T-helper 2 cell (primary cell): ENCODE measurements around the gene XRCC5.
"Not testable (repeated sequence)": the region's sequence is repeated elsewhere in the genome, so short reads cannot be mapped to it uniquely, and the experiment has no call there.

ENCODE experiments used
- DNase-seq, 5 experiments: peaks; one replicate each; pipeline versions ENCODE4 v3.0.0 to v3.0.0-alpha.2; 2012 to 2022

Gene XRCC5

GRCh38 chr2:216206041-216206703 lies 97.0 kb downstream of the XRCC5 start:
- DNase-seq = peak in 1 of 5 experiments; percentile 53

- peak in 1 of 5 experiments; percentile 37 for DNase-seq
These were observed 97.7 kb downstream of the XRCC5 start for GRCh38 chr2:216206821-216207220.

- DNase-seq = not testable (repeated sequence)
These were observed 99.5 kb downstream of the XRCC5 start for GRCh38 chr2:216208661-216209060.

GRCh38 chr2:216210701-216211540 lies 101.8 kb downstream of the XRCC5 start:
- DNase-seq = no peak

- DNase-seq = no peak
These were observed 102.5 kb downstream of the XRCC5 start for GRCh38 chr2:216211614-216212145.

GRCh38 chr2:216214768-216215167 lies 105.6 kb downstream of the XRCC5 start:
- no peak for DNase-seq

- no peak for DNase-seq
These were observed 106.7 kb downstream of the XRCC5 start for GRCh38 chr2:216215658-216216390.

GRCh38 chr2:216216951-216217903 lies 108.1 kb downstream of the XRCC5 start:
- DNase-seq = peak in 1 of 5 experiments; percentile 24

GRCh38 chr2:216217904-216218260 lies 108.7 kb downstream of the XRCC5 start:
- DNase-seq = no peak

- no peak for DNase-seq
These were observed 110.7 kb downstream of the XRCC5 start for GRCh38 chr2:216219861-216220260.

GRCh38 chr2:216220976-216221375 lies 111.8 kb downstream of the XRCC5 start:
- DNase-seq = no peak

GRCh38 chr2:216221811-216222210 lies 112.7 kb downstream of the XRCC5 start:
- peak in 1 of 5 experiments; percentile 36 for DNase-seq

- peak in 1 of 5 experiments; percentile 21 for DNase-seq
These were observed 113.7 kb downstream of the XRCC5 start for GRCh38 chr2:216222650-216223352.

- no peak for DNase-seq
These were observed 115.2 kb downstream of the XRCC5 start for GRCh38 chr2:216224388-216224787.

GRCh38 chr2:216229277-216229914 lies 120.2 kb downstream of the XRCC5 start:
- DNase-seq = no peak

- DNase-seq = no peak
These were observed 122.7 kb downstream of the XRCC5 start for GRCh38 chr2:216231867-216232266.

GRCh38 chr2:216232721-216233120 lies 123.6 kb downstream of the XRCC5 start:
- no peak for DNase-seq

- no peak for DNase-seq
These were observed 124.3 kb downstream of the XRCC5 start for GRCh38 chr2:216233281-216233995.

GRCh38 chr2:216234106-216234505 lies 125.0 kb downstream of the XRCC5 start:
- no peak for DNase-seq

- no peak for DNase-seq
These were observed 126.3 kb downstream of the XRCC5 start for GRCh38 chr2:216235462-216235861.
